GM21423 (cell line): ENCODE results near the gene CIRBP.
A peak's percentile ranks its signal among the peaks of the same experiment; 100 is the strongest.

Experiments used
- ATAC-seq: cut with Tn5 transposase; IDR thresholded peaks from one replicate; pipeline ENCODE4 v1.9.1; 2021; ENCODE audit warnings: mild to moderate bottlenecking, moderate library complexity; ENCODE audit not compliant: unreplicated experiment

The CIRBP gene

GRCh38 chr19:1269065-1269477 lies at the start of gene CIRBP:
CIRBP (plus strand) TSS chr19:1269332; CDS start chr19:1270934, 1,602 bp downstream.
- peak; percentile 48 for ATAC-seq

GRCh38 chr19:1219786-1220476 lies 49.2 kb upstream of the CIRBP start:
- ATAC-seq, result no peak

- ATAC-seq, result no peak
Measured at GRCh38 chr19:1220477-1220930, 48.6 kb upstream of the CIRBP start.

- no peak for ATAC-seq
Measured at GRCh38 chr19:1220976-1221903, 47.9 kb upstream of the CIRBP start.

- ATAC-seq, result no peak
Measured at GRCh38 chr19:1221904-1222255, 47.3 kb upstream of the CIRBP start.

GRCh38 chr19:1222394-1222793 lies 46.7 kb upstream of the CIRBP start:
- ATAC-seq, result no peak

GRCh38 chr19:1223018-1223855 lies 45.9 kb upstream of the CIRBP start:
- no peak for ATAC-seq

- no peak for ATAC-seq
Measured at GRCh38 chr19:1224047-1224825, 44.9 kb upstream of the CIRBP start.

GRCh38 chr19:1224847-1225246 lies 44.3 kb upstream of the CIRBP start:
- ATAC-seq, result no peak

- no peak for ATAC-seq
Measured at GRCh38 chr19:1225440-1226226, 43.5 kb upstream of the CIRBP start.

- ATAC-seq, result no peak
Measured at GRCh38 chr19:1226227-1226518, 43.0 kb upstream of the CIRBP start.

- no peak for ATAC-seq
Measured at GRCh38 chr19:1226522-1227303, 42.4 kb upstream of the CIRBP start.

- no peak for ATAC-seq
Measured at GRCh38 chr19:1227304-1228054, 41.7 kb upstream of the CIRBP start.

- no peak for ATAC-seq
Measured at GRCh38 chr19:1228161-1228957, 40.8 kb upstream of the CIRBP start.

- ATAC-seq, result no peak
Measured at GRCh38 chr19:1229056-1229923, 39.8 kb upstream of the CIRBP start.

- ATAC-seq, result no peak
Measured at GRCh38 chr19:1229924-1230782, 39.0 kb upstream of the CIRBP start.
